ENCODE results near the gene ARHGAP36.

Gene ARHGAP36

DNA sequence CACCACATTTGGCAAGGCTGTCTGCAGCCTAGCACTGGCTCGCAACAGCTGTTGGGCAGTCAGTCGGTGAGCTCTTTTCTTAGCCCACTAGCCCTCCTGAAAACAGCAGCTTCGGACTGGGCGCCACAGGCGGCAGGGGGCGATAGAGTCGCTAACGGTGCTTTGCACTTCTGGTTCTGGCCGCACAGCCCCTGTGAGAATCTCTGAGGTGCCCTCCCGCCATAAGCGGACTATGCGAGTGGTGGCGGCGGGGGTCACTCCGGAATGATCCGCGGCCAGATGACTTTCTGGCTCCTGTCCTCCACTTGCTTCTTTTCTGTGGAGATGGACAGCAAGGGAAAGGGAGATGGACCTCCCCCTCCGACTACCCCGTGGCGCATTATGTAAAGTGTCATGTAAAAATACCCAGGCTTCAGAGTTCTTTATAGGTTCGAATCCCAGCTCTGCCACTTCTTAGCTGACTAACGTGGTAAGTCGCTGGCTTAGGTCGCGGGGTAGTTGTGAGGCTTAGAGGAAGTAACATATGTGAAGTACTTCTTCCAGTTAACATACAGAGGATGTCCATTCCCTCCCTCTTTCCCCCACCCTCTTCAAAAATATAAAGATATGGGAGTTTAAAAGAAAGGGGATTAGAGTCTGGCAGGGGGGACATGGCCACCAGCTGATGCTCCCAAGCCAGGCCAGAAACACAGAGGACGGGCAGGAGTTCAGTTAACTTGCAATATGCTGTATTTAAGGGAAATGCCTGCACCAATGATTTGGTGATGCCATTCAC, 11.0 kb downstream of the ARHGAP36 start:
- DNase-seq, result peak in 27 of 51 donors; percentile 1 to 42 (median 13)

DNA sequence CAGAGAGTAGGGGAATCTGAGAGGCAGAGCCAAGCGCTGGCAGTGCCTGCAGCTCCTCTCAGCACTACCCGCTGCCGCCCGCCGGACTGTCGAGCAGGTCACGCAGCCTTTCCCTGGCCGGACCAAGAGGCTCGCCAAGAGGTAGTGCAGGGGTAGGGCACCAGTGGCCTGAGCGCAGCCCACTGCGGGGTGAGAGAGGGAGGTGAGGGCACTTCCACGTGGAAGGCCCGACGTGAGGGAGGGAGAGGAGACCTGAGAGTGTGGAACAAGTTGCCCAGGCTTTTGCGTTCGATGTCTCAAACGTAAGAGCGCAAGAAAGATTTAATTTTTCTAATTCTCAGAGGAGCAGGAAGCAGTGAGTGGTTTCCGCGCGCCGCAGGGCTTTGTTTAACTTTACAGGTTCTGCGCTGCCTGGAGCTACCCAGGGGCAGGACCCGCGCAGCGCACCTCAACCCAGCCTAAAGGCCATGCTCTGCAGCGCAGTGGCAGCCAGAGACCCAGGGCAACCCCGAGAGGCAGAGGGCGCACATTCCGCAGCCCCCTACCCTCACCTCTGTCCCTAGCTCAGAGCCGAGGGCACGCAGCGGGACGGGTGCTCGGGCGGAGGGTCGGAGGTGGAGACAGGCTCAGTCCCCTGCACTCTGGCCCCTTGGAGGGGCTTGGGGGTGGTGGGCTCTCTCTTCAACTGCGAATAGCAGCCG, 14.9 kb downstream of the ARHGAP36 start:
- DNase-seq, result no peak

DNA sequence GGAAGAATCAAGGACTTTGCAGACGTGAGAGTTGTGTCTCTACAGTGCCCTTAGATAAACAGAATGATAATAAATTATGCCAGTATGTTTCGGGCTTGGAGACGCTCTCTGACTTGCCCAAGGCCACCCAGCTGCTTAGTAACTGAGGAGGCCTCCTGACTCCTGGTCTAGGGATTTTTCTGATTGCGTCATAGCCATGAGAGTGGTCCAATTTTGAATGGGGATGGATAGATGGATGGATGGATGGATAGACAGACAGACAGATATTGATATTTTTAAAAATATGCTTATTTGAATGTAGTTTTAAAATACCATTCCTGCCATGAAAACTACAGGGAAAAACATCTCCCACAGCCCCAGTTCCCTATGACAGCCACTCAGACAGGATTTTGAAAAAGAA, 15.5 kb downstream of the ARHGAP36 start:
- no peak for DNase-seq

DNA sequence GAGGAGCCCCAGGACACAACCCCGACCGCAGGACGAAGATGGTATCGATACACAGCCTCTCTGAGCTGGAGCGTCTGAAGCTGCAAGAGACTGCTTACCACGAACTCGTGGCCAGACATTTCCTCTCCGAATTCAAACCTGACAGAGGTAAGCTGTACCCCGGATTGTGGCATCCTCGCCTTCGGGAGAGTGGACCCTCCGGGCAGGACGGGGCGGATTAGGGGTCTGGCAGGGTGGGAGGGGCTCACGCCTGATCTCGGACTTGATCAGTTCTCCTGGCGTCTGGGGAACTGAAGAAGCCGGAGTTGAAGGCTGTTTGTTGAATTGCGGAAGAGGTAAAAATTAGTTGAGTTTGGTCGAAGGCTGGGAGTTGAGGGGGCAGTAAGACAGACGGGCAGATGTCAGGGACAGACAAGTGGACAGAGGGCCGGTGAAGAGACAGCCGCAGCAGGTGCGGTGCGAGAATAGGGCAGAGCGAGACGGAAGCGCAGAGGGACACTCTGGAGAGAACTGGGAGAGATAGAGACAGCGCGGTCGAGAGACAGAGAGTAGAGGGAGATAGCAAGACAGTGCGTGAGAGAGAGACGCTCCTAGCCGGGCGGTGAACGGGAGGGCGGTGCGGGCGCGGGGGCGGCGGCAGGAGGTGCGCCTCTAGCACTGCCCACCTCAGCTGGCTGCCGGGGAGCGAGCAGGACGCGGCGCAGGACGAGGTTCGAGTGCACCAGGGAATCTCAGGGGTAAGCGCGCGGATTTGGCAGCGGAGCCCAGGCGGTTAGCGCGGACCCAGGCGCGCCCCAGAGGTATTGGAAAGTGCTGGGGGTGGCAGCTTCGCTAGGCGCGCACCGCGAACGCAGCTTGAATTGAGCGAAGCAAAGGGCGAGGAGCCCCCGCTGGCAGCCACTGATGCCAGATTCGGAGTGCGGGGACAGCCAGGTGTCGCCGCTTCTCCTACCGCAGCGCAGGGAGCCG, 23.9 kb downstream of the ARHGAP36 start:
- no peak for DNase-seq

DNA sequence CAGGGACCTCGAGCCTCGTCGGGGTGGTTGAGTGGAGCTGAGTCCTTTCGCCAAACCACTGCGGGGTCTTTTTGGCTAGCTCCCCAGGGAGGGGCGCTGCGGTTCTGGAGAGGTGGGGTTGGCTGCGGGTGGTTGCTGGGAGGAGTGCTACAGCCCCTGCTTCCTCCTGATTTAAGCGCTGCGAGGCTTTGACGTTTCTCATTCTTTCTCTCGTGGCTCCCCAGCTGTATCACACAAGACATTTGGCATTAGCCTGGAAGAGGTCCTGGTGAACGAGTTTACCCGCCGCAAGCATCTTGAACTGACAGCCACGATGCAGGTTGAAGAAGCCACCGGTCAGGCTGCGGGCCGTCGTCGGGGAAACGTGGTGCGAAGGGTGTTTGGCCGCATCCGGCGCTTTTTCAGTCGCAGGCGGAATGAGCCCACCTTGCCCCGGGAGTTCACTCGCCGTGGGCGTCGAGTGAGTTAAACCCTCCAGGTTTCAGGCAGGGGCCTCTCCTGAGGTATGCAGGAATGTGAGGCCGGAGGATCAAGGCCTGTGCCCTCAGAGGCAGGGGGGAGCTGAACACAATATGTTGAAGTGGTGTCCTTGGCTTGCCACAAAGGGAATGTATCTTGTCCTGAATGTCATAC, 25.5 kb downstream of the ARHGAP36 start:
- no peak for DNase-seq

GRCh38 chrX:131084145-131084544, 26.0 kb downstream of the ARHGAP36 start:
- no peak for DNase-seq

DNA sequence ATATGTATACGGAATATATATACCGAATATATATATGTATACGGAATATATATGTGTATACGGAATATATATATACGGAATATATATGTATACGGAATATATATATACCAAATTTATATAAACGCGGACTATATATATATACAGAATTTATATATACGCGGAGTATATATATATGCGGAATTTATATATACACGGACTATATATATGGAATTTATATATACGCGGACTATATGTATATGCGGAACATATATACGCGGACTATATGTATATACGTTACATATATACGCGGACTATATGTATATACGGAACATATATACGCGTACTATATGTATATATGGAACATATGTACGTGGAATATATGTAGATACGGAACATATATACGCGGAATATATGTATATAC, 78.6 kb downstream of the ARHGAP36 start:
- DNase-seq, result no peak

DNA sequence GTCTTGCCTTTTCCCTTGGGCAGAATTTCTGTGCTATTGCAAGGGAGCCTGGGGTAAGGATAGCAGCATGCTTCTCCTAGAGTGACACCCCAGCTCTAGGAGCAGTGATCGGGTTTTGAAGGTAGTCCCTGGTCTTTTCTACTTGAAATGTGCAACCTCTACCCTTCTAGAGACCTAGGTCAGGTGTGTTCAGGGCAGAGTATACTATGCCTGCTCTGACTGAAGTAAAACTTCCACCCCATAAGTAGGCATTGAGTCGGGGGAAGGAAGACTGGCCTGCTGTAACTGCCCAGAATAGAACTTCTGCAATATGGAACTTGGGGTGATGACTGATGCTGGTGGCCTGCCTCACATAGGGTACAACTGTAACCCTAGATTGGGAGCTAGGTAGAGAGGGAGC, 80.9 kb downstream of the ARHGAP36 start:
- DNase-seq, result no peak

Measured in hypothalamus (tissue), 51 donors.